ENCODE measurements around the gene SMIM38. TPM values are rescaled to one million over a fixed set of nuclear protein-coding genes. Genes with fewer than 3 reads are reported as not detected.

Gene SMIM38
- total RNA-seq, 2 donors from 2014 or later: 8.9 to 15.6 TPM

DNA sequence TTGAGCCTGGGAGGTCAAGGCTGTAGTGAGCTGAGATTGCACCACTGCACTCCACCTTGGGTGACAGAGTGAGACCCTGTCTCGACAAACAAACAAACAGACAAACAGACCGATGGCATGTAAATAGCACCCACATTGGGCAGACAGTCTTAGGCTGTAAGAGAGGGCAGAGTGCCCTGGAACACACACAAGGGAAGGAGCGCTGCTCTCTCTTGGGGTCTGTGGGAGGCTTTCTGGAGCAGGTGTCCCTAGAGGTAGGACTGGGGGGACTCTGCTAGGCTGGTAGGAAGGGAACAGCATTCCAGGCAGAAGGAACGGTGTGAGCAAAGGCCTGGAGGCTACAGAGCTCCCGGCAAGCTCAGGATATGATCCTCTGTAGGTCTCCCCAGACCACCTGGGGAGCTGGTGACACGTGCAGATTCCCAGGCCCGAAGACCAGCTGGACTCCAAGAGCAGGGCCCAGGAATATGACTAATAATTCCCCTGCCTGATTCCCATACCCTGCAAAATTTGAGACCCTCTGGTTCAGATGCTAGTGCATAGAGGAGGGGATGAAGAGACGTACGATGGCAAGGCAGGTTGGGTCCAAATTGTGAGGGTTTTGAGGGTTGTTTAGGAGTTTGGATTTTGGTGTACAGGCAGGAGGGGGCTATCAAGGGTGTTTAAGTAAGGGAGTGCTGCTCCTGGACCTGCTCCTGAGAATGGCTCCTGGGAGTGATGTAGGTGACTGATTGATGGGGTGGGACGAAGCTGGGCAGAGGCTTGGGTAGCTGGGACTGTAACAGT, 11.6 kb downstream of the SMIM38 start:
- H3K4me3 ChIP-seq: no peak overlapping the region
- H3K27me3 ChIP-seq: no peaks in the 10 kb centered on the region
- no peaks in the 10 kb centered on the region for H3K9me3 ChIP-seq
- H3K36me3 ChIP-seq (replicated peaks in 1 of 2; ENCODE audit: insufficient read depth in 1 of 2, low read depth in 2 of 2): no peaks in the 10 kb centered on the region
- 80 to 96% methylated on average over 4 to 10 of the region's 10 CpGs for WGBS, 2 donors
- intact Hi-C loops (cut with DNase I): no loop called here
- TF ChIP-seq, protein P1, sequence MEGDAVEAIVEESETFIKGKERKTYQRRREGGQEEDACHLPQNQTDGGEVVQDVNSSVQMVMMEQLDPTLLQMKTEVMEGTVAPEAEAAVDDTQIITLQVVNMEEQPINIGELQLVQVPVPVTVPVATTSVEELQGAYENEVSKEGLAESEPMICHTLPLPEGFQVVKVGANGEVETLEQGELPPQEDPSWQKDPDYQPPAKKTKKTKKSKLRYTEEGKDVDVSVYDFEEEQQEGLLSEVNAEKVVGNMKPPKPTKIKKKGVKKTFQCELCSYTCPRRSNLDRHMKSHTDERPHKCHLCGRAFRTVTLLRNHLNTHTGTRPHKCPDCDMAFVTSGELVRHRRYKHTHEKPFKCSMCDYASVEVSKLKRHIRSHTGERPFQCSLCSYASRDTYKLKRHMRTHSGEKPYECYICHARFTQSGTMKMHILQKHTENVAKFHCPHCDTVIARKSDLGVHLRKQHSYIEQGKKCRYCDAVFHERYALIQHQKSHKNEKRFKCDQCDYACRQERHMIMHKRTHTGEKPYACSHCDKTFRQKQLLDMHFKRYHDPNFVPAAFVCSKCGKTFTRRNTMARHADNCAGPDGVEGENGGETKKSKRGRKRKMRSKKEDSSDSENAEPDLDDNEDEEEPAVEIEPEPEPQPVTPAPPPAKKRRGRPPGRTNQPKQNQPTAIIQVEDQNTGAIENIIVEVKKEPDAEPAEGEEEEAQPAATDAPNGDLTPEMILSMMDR (IDR thresholded peaks at IDR 0.05): no peak
- no peak for TF ChIP-seq POLR2A (IDR thresholded peaks at IDR 0.05)
- H3K27ac ChIP-seq: no peak overlapping the region
- H3K4me1 ChIP-seq: peaks cover 7% of the 10 kb centered on the region
- ATAC-seq: no peak
- peak in 1 of 4 donors; percentile 6 for DNase-seq

DNA sequence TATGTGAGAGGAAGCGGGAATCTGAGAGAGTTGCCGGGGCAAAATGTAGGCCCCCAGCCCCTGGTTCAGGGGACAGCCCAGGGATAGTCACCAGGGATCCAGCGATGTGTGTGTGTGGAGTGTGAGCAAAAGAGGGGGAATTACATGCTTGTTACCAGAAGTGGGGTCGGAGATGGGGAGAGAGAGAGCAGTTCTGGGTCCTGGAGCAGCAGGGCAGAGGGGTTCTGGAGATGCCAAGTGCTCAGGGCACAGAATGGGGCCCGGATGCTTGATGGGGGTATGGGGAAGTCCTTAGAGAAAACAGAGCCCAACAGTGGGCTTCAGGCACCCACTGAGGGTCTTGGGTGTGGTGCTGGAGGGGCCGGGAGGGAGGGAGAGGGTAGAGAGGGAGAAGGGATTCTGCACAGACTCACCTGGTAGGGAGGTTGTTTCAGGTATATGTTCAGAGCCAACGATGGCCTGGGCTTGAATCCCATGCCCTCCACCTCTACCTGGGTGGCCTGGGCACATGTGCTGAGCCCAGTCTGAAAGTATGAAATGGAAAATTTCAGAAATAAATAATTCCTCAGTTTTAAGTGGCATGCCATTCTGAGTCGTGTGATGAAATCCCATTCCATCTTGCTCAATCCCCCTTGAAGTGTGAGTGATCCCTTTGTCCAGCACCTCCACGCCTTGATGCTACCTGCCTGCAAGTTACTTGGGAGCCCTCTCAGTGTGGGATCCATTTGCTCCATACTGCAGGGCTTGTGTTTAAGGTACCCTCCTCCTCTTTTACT, 12.4 kb downstream of the SMIM38 start:
- 70 to 75% methylated on average over 9 of the region's 9 CpGs for WGBS, 2 donors
- H3K36me3 ChIP-seq (replicated peaks in 1 of 2; ENCODE audit: insufficient read depth in 1 of 2, low read depth in 2 of 2): no peaks in the 10 kb centered on the region
- ATAC-seq (no peak), DNase-seq (peak in 1 of 4 donors; percentile 2)
- H3K9me3 ChIP-seq: no peaks in the 10 kb centered on the region
- intact Hi-C loops (cut with DNase I): no loop called here
- H3K4me1 ChIP-seq: peaks cover 7% of the 10 kb centered on the region
- no peak overlapping the region for H3K4me3 ChIP-seq
- H3K27ac ChIP-seq: no peak overlapping the region
- TF ChIP-seq, protein P1 (IDR thresholded peaks at IDR 0.05): no peak
- no peak for TF ChIP-seq POLR2A (IDR thresholded peaks at IDR 0.05)
- no peaks in the 10 kb centered on the region for H3K27me3 ChIP-seq

DNA sequence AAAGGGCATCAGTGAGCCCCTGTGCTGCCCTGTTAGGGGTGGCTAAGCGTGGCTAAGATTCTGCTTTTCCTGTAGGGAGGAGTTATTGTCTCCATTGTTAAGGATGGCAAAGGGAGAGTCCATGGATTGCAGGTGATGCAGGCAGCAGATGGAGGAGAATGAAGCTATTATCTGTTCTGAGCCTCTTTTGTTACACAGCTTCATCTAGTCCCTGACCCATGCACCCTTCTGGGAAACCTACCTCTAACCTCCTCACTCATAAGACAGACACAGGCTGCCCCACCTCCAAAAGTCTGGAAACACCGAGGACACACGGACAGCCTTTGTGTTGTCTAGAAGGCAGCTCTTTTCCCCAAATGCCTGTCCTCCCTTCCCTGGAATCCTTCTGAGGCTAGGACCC, 13.7 kb downstream of the SMIM38 start:
- Histone ChIP-seq H3K27me3 (no peaks in the 10 kb centered on the region), H3K4me1 (peaks cover 7% of the 10 kb centered on the region), H3K4me3 (no peak overlapping the region), H3K27ac (no peak overlapping the region), H3K9me3 (no peaks in the 10 kb centered on the region), H3K36me3 (replicated peaks in 1 of 2; ENCODE audit: insufficient read depth in 1 of 2, low read depth in 2 of 2) (no peaks in the 10 kb centered on the region)
- TF ChIP-seq, protein P1 (IDR thresholded peaks at IDR 0.05): no peak
- TF ChIP-seq POLR2A (IDR thresholded peaks at IDR 0.05): no peak
- intact Hi-C loops (cut with DNase I): no loop called here
- 96% methylated on average over 3 of the region's 3 CpGs for WGBS, 2 donors
- no peak for ATAC-seq
- peak in 1 of 4 donors; percentile 3 for DNase-seq

DNA sequence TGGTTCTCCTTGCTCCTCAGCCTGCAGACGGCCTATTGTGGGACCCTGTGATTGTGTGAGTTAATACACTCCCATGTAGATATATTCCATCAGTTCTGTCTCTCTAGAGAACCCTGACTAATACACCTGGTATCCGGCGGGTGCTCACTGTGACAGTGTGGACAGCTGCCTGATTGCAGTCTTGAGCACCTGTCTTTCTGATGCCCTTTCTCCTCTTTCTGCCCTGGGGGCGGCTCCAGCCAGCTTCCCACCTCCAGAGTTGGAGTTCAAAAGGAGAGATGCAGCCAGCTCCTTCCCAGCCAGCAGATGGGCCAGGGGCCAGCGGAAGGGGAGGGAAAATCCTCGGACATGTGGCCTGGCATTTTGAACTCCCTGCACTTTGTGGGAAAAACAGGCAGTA, 15.0 kb downstream of the SMIM38 start:
- WGBS, 2 donors: 78 to 96% methylated on average over 5 to 6 of the region's 6 CpGs

More for the DNA sequence above, 15.0 kb downstream of the SMIM38 start:
- ATAC-seq: no peak
- Histone ChIP-seq H3K27ac (no peak overlapping the region), H3K4me3 (no peak overlapping the region), H3K36me3 (replicated peaks in 1 of 2; ENCODE audit: insufficient read depth in 1 of 2, low read depth in 2 of 2) (no peaks in the 10 kb centered on the region), H3K9me3 (no peaks in the 10 kb centered on the region), H3K27me3 (no peaks in the 10 kb centered on the region), H3K4me1 (peaks cover 7% of the 10 kb centered on the region)
- TF ChIP-seq, protein P1 (IDR thresholded peaks at IDR 0.05): no peak
- TF ChIP-seq POLR2A (IDR thresholded peaks at IDR 0.05): no peak
- DNase-seq: no peak
- intact Hi-C loops (cut with DNase I): no loop called here

Data from body of pancreas (tissue), 4 donors.